RWPE1 (cell line): Measurements from ENCODE around the gene TDRD3.

Experiments used
- CTCF ChIA-PET: fragments of 350-600 bp; sonication (Branson Sonifier 250); formaldehyde crosslinking; extraction: SDS; loops from one replicate; lab custom pipeline; 2021; lab: Yijun Ruan, JAX
- POLR2A ChIA-PET: fragments of 400-600 bp; formaldehyde crosslinking; extraction: SDS; loops from one replicate; lab custom pipeline; 2020; ENCODE audit warnings: antibody characterized with exemption; ENCODE audit not compliant: low non-redundant PET; lab: Yijun Ruan, JAX
- DNase-seq: peaks from one replicate; pipeline ENCODE4 v3.0.0; 2012; ENCODE audit warnings: low spot score
- H3K27ac ChIP-seq: fragments of 450-650 bp; 2 replicates; pipeline ENCODE4 v1.5.1; 2017
- CTCF ChIP-seq: fragments of 450-650 bp; conservative IDR thresholded peaks from 2 replicates; pipeline ENCODE4 v1.5.1; 2017; ENCODE audit warnings: low read depth, mild to moderate bottlenecking

TDRD3 gene

GRCh38 chr13:60410299-60410698, 13.3 kb downstream of the TDRD3 start:
- ChIA-PET CTCF (no interaction called here), POLR2A (no interaction called here)
- no peak for DNase-seq
- H3K27ac ChIP-seq: no peak overlapping the region
- no peak for TF ChIP-seq CTCF

GRCh38 chr13:60411464-60411863, 14.4 kb downstream of the TDRD3 start:
- no peak overlapping the region for H3K27ac ChIP-seq
- DNase-seq: no peak
- ChIA-PET CTCF (interaction anchor here (0.6 kb wide), 1 partner anchor 318 kb away, joined by 3 read pairs; no protein-coding TSS in a partner anchor), POLR2A (no interaction called here)
- TF ChIP-seq CTCF: no peak

- DNase-seq: no peak
- TF ChIP-seq CTCF: no peak
- CTCF ChIA-PET: interaction anchor here (0.6 kb wide), 1 partner anchor 151 kb away, joined by 3 read pairs; no protein-coding TSS in a partner anchor
- H3K27ac ChIP-seq: no peak overlapping the region
- POLR2A ChIA-PET: no interaction called here
Observed at GRCh38 chr13:60411983-60412382, 15.0 kb downstream of the TDRD3 start.

- ChIA-PET CTCF (interaction anchor here (0.7 kb wide), 1 partner anchor 40 kb away, joined by 3 read pairs; no protein-coding TSS in a partner anchor), POLR2A (no interaction called here)
- DNase-seq: no peak
- TF ChIP-seq CTCF: no peak
- H3K27ac ChIP-seq: no peak overlapping the region
Observed at GRCh38 chr13:60412909-60413616, 16.0 kb downstream of the TDRD3 start.

- ChIA-PET POLR2A (no interaction called here), CTCF (interaction anchor here (0.6 kb wide), 1 partner anchor 43 kb away, joined by 3 read pairs; no protein-coding TSS in a partner anchor)
- DNase-seq: no peak
- TF ChIP-seq CTCF: no peak
- H3K27ac ChIP-seq: no peak overlapping the region
Observed at GRCh38 chr13:60414177-60414576, 17.2 kb downstream of the TDRD3 start.

- TF ChIP-seq CTCF: no peak
- POLR2A ChIA-PET: no interaction called here
- DNase-seq: no peak
- CTCF ChIA-PET: no interaction called here
- no peak overlapping the region for H3K27ac ChIP-seq
Observed at GRCh38 chr13:60417734-60418133, 20.7 kb downstream of the TDRD3 start.
